HEK293 (cell line): Measurements from ENCODE around the gene LDB1.

Experiments
- CTCF ChIP-seq: fragments of 450-650 bp; formaldehyde crosslinking; IDR thresholded peaks from 2 replicates; pipeline ENCODE4 v1.5.1; 2016; ENCODE audit warnings: missing biosample characterization, missing genetic modification characterization
- GLI2 ChIP-seq: fragments of 450-650 bp; formaldehyde crosslinking; IDR thresholded peaks from 2 replicates; pipeline ENCODE4; 2017; ENCODE audit warnings: missing biosample characterization, missing genetic modification characterization, low read depth, borderline replicate concordance
- IKZF3 ChIP-seq: fragments of 450-650 bp; IDR thresholded peaks from 2 replicates; pipeline ENCODE4 v1.5.0; 2018; ENCODE audit warnings: missing biosample characterization, mild to moderate bottlenecking, missing genetic modification characterization, moderate library complexity
- REST ChIP-seq: fragments of 450-650 bp; formaldehyde crosslinking; IDR thresholded peaks from 2 replicates; pipeline ENCODE4 v1.5.1; 2016; ENCODE audit warnings: missing biosample characterization, missing genetic modification characterization
- SETDB1 ChIP-seq: IDR thresholded peaks from one replicate; pipeline ENCODE4 v1.6.1; 2017; ENCODE audit warnings: mild to moderate bottlenecking, low read length, moderate library complexity, mixed read lengths; ENCODE audit not compliant: insufficient read length
- TCF7L2 ChIP-seq: IDR thresholded peaks from 2 replicates; pipeline ENCODE4 v1.6.1; 2011; ENCODE audit warnings: low read depth, mild to moderate bottlenecking, inconsistent platforms, low read length, moderate library complexity, borderline replicate concordance
- ZNF266 ChIP-seq: fragments of 450-650 bp; formaldehyde crosslinking; IDR thresholded peaks from 2 replicates; pipeline ENCODE4 v1.5.1; 2016; ENCODE audit warnings: missing biosample characterization, missing genetic modification characterization, low read depth
- ZNF362 ChIP-seq: fragments of 450-650 bp; formaldehyde crosslinking; IDR thresholded peaks from 2 replicates; pipeline ENCODE4 v1.5.1; 2016; ENCODE audit warnings: missing biosample characterization, missing genetic modification characterization
- ZNF530 ChIP-seq: fragments of 450-650 bp; formaldehyde crosslinking; IDR thresholded peaks from 2 replicates; pipeline ENCODE4 v1.5.1; 2016; ENCODE audit warnings: low read depth, missing biosample characterization, missing genetic modification characterization
- ZNF610 ChIP-seq: fragments of 450-650 bp; formaldehyde crosslinking; IDR thresholded peaks from 2 replicates; pipeline ENCODE4 v1.5.1; 2016; ENCODE audit warnings: missing biosample characterization, missing genetic modification characterization, borderline replicate concordance
- ZNF707 ChIP-seq: fragments of 450-650 bp; formaldehyde crosslinking; IDR thresholded peaks from 2 replicates; pipeline ENCODE4 v1.5.1; 2016; ENCODE audit warnings: missing biosample characterization, missing genetic modification characterization
- ZSCAN4 ChIP-seq: fragments of 450-650 bp; formaldehyde crosslinking; IDR thresholded peaks from 2 replicates; pipeline ENCODE4 v1.5.1; 2017; ENCODE audit warnings: missing biosample characterization, missing genetic modification characterization

DNA sequence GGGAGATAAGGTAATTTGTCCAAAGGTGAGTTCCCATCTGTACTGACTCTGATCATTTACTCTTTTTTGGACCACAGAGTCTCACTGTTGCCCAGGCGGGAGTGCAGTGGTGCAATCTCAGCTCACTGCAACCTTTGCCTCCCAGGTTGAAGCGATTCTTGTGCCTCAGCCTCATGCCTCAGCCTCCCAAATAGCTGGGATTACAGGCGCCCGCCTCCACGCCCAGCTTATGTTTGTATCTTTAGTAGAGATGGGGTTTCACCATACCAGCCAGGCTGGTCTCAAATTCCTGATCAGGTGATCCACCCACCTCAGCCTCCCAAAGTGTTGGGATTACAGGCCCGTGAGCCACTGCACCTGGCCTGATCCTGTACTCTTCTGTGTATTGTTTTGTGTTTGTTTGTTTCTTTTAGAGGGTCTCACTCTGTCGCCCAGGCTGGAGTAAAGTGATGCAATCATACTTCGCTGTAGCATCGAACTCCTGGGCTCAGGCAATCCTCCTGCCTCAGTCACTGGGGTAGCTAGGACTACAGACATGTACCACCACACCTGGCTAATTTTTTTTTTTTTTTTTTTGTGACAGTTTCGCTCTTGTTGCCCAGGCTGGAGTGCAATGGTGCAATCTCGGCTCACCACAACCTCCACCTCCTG is 34.4 kb upstream of the LDB1 start:
- TF ChIP-seq CTCF (no peak), IKZF3 (tag by site-specific recombination) (no peak), TCF7L2 (no peak), ZNF362 (tag by site-specific recombination) (no peak), ZNF610 (no peak), ZNF707 (tag by site-specific recombination) (no peak), SETDB1 (no peak), REST (tag by site-specific recombination) (no peak), ZNF530 (tag by site-specific recombination) (no peak), GLI2 (tag by site-specific recombination) (no peak), ZSCAN4 (tag by site-specific recombination) (no peak), ZNF266 (tag by site-specific recombination) (no peak)
